ENCODE data around the gene TFF2.

The TFF2 gene, protein sequence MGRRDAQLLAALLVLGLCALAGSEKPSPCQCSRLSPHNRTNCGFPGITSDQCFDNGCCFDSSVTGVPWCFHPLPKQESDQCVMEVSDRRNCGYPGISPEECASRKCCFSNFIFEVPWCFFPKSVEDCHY

GRCh38 chr21:42350927-42351426 lies at the start of gene TFF2:
TSS of gene TFF2 (minus strand) at chr21:42350994. CDS start at chr21:42350957, 37 bp downstream.
- DNase-seq, result no peak

DNA sequence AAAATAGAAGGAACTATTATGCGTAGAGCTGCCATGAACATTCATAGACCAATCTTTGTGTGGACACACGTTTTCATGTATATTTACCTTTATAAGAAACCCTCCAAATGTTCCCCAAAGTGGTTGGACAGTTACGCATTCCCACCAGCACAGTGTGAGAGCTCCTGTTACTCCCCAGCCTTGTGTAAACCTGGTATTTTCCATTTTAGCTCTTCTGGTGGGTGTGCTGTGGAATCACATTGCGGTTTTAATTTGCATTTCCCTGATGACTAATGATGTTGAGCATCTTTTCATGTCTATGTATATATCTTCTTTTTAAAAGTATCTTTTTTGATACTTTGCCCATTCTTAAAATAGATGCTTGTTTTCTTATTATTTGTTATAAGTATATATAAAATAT lies 49.7 kb upstream of the TFF2 start:
- DNase-seq, result peak; percentile 48

- DNase-seq, result no peak
Measured at GRCh38 chr21:42398436-42399028, 47.7 kb upstream of the TFF2 start.

- no peak for DNase-seq
Measured at GRCh38 chr21:42397746-42398394, 47.1 kb upstream of the TFF2 start.

GRCh38 chr21:42396799-42397745 lies 46.3 kb upstream of the TFF2 start:
- no peak for DNase-seq

GRCh38 chr21:42395905-42396651 lies 45.3 kb upstream of the TFF2 start, which contains the start of gene TMPRSS3:
TSS of gene TMPRSS3 (minus strand) at chr21:42396052. CDS start at chr21:42395417, 635 bp downstream.
- no peak for DNase-seq

- no peak for DNase-seq
Measured at GRCh38 chr21:42395302-42395701, 44.5 kb upstream of the TFF2 start.

GRCh38 chr21:42393443-42393950 lies 42.7 kb upstream of the TFF2 start:
- DNase-seq, result no peak

DNA sequence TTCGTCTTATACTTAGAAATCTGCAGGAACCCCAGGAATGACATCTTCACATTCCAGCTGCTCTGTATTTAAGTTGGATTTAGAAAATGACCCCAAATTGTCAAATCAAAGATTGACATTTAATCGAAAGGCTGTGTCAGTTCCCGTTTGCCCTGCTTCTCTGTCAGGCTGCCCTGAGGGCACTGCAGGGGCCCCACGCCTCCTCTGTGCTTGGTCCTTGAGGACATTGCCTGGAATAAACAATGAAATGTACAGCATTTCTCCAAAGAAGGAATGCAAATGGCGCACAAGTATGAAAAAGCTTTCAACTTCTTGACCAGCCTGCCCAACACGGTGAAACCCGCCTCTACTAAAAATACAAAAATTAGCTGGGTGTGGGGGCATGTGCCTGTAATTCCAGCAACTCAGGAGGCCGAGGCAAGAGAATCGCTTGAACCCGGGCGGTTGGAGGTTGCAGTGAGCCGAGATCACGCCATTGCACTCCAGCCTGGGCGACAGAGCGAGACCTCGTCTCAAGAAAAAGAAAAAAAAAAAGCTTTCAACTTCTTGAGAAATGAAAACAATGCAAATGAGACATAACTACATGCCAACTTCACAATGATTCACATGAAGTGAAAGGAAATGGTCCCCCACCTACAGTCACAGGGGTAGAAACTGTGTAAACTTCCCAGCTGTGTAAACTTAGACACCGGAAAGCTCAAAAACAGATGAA lies 42.1 kb upstream of the TFF2 start:
- DNase-seq, result no peak

- DNase-seq, result no peak
Measured at GRCh38 chr21:42391297-42391696, 40.5 kb upstream of the TFF2 start.

GRCh38 chr21:42390696-42391095 lies 39.9 kb upstream of the TFF2 start:
- DNase-seq, result no peak

DNA sequence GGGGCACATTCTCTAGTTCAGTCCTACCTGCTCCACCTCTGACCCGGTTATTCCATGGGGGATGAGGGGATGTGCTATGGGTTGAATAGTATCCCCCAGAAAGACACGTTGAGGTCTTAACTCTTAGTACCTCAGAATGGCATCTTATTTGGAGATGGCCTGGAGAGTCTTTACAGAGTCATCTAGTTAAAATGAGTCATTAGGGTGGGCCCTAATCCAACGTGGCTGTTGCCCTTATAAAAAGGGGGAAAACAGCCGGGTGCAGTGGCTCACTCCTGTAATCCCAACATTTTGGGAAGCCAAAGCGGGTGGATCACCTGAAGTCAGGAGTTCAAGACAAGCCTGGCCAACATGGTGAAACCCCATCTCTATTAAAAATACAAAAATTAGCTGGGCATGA lies 39.4 kb upstream of the TFF2 start:
- no peak for DNase-seq

DNA sequence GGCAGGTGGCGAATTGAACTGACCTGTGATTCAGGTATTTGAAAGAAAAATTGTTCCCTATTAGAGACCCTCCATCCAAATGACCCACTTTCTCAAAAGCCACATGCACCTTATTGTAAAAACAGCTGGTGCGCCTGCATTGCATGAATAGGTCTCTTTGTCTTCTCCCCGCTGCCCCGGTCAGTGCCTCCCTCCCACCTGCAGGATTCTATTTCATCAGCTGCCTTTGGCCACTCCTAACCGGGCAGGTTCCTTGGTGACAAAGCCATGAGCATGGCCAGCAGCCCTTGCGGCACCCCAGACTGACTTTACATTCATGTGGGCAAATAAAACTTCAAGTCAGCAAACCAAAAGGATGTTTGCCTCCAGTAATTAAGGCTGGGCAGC lies 38.6 kb upstream of the TFF2 start:
- DNase-seq, result no peak

DNA sequence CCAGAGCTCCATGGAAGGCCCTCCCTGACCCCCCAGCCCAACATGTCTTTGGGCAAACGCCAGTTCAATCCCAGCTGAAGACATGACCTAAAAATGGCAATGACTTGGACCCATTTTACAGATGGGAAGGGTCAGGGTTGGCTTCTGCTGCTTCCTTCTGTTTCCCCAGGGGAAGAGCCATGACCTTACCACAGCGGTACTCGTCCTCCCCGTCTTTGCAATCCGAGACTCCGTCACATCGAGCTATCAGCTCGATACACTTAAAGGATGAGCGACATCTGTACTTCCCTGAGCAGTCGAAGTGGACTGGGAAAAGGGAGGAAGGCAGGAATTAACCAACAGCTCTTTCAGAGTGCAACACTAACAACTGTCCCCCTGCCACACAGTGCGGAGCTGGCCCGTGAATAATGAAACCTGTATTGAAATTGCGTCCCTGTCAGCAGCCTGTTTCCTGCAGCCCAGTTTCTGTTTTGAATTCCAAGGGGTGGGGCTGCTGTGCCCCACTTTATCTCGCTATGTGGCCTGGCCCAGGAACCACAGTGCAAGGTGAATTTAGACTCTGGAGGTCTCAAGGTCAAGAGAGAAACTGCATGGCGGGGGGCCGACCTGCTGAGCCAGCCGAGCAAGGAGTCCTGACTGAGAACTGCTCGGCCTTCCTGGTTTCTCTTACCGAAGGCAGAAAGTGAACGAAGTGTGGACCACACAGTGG lies 38.1 kb upstream of the TFF2 start:
- peak; percentile 34 for DNase-seq

- no peak for DNase-seq
Measured at GRCh38 chr21:42387843-42388340, 37.1 kb upstream of the TFF2 start.

GRCh38 chr21:42387164-42387563 lies 36.4 kb upstream of the TFF2 start:
- DNase-seq, result no peak

- no peak for DNase-seq
Measured at GRCh38 chr21:42386034-42386591, 35.3 kb upstream of the TFF2 start.

- DNase-seq, result no peak
Measured at GRCh38 chr21:42385619-42386018, 34.8 kb upstream of the TFF2 start.

- DNase-seq, result no peak
Measured at GRCh38 chr21:42384989-42385388, 34.2 kb upstream of the TFF2 start.
